Motor neuron (in vitro differentiated cells): ENCODE results near the gene RPL35. TPM values are rescaled to one million over a fixed set of nuclear protein-coding genes. Genes with fewer than 3 reads are reported as not detected.
A peak's percentile ranks its signal among the peaks of the same experiment; 100 is the strongest.

ENCODE experiments used
- ATAC-seq, 8 experiments: fragments of 200-7000 bp; cut with Tn5 transposase; replicated peaks in 6 of 8; 2 replicates each; pipeline ENCODE4 v1.8.0; 2021; ENCODE audit warnings: mild to moderate bottlenecking in 8 of 8, moderate library complexity in 8 of 8
- H3K27ac ChIP-seq, 2 donors: fragments of 250-450 bp; sonication (Bioruptor Pico); 2 replicates each; pipeline ENCODE4 v1.9.0; 2021; ENCODE audit warnings: antibody characterized with exemption in 2 of 2, mild to moderate bottlenecking in 2 of 2, moderate library complexity in 1 of 2
- H3K4me1 ChIP-seq, 2 donors: fragments of 250-450 bp; sonication (Bioruptor Pico); replicated peaks in 1 of 2; 2 replicates each; pipeline ENCODE4 v1.6.1; 2021; ENCODE audit warnings: antibody characterized with exemption in 2 of 2, mild to moderate bottlenecking in 2 of 2, moderate library complexity in 1 of 2
- H3K4me3 ChIP-seq, 5 donors: fragments of 250-450 bp; sonication (Bioruptor Pico); 2 replicates each; pipeline ENCODE4 v1.9.0; 2021; ENCODE audit warnings: antibody characterized with exemption in 5 of 5, mild to moderate bottlenecking in 5 of 5, moderate library complexity in 4 of 5
- WGBS, 10 experiments: fragments of 450-650 bp; shearing (Covaris generic); methylation state at CpG; one replicate each; pipeline ENCODE4 v1.0.0; 2022; 5-methylcytosine and 5-hydroxymethylcytosine counted together
- in situ Hi-C, 9 experiments: fragments of 400-800 bp; cut with MboI; loops; one replicate each; pipeline ENCODE4 v1.15.0; 2021; ENCODE audit warnings: low sequenced_read_pairs in 9 of 9, low pct_unique_long_range_greater_than_20kb in 2 of 9; ENCODE audit not compliant: unreplicated experiment in 9 of 9
- total RNA-seq, 8 experiments: library from RNA; unstranded; fragments of 300-600 nt; gene quantifications; 2 replicates each; pipeline versions ENCODE4 v1.2.3 to v1.2.4, GENCODE V29; 2022

RPL35 gene
- total RNA-seq = 1,000 to 10,000 TPM; 2,145 to 3,545 (median 3,108) TPM

- WGBS, 10 experiments = 0 to 9% (median 0%) methylated on average over 2 to 15 of the region's 92 CpGs; no CpG with 5 or more reads in 6 of the 10 experiments
- peak; percentile 86 to 97 (median 95) for ATAC-seq
- in situ Hi-C loops = loop anchor here in 1 of 9 experiments (25.0 kb wide), 1 partner anchor 99 kb away; the partner anchor contains the start of gene NR6A1
These were observed at the start of gene RPL35, which contains the start of gene ARPC5L for GRCh38 chr9:124861342-124862229. RPL35 (minus strand) TSS chr9:124861957; CDS start chr9:124861912, 45 bp downstream. ARPC5L (plus strand) TSS chr9:124862130; CDS start chr9:124869291, 7,161 bp downstream.

GRCh38 chr9:124908098-124908497, 46.3 kb upstream of the RPL35 start:
- in situ Hi-C loops = loop anchor here in 1 of 9 experiments (25.0 kb wide), 1 partner anchor 454 kb away; no protein-coding TSS in a partner anchor
- peaks cover 0 to 5% of the 10 kb centered on the region in 2 donors for H3K4me1 ChIP-seq

More at GRCh38 chr9:124861342-124862229, at the start of gene RPL35, which contains the start of gene ARPC5L:
- Histone ChIP-seq H3K27ac (peak within 1 kb of the TSS; percentile 83 to 93), H3K4me3 (peak within 1 kb of the TSS; percentile 74 to 93 (median 85)), H3K4me1 (peaks cover 9 to 15% of the 10 kb centered on the region in 2 donors)

GRCh38 chr9:124906966-124907365, 45.2 kb upstream of the RPL35 start:
- 80 to 100% (median 91%) methylated on average over 1 of the region's 1 CpG for WGBS, 10 experiments
- no peak overlapping the region for H3K27ac ChIP-seq
- H3K4me1 ChIP-seq = peaks cover 0 to 5% of the 10 kb centered on the region in 2 donors
- H3K4me3 ChIP-seq = no peak overlapping the region
- in situ Hi-C loops = loop anchor here in 1 of 9 experiments (25.0 kb wide), 1 partner anchor 455 kb away; no protein-coding TSS in a partner anchor
- ATAC-seq = no peak

More at GRCh38 chr9:124908098-124908497, 46.3 kb upstream of the RPL35 start:
- WGBS, 10 experiments = 69 to 100% (median 77%) methylated on average over 1 to 2 of the region's 2 CpGs; no CpG with 5 or more reads in 4 of the 10 experiments
- H3K27ac ChIP-seq = no peak overlapping the region
- ATAC-seq = no peak
- H3K4me3 ChIP-seq = no peak overlapping the region

- in situ Hi-C loops = loop anchor here in 1 of 9 experiments (25.0 kb wide), 1 partner anchor 462 kb away; no protein-coding TSS in a partner anchor
- no peak overlapping the region for H3K27ac ChIP-seq
- WGBS, 10 experiments = 93 to 100% (median 96%) methylated on average over 1 to 7 of the region's 9 CpGs; no CpG with 5 or more reads in 5 of the 10 experiments
- H3K4me3 ChIP-seq = no peak overlapping the region
- no peaks in the 10 kb centered on the region for H3K4me1 ChIP-seq
- ATAC-seq = no peak
These were observed 38.1 kb upstream of the RPL35 start for GRCh38 chr9:124899845-124900244.

- ATAC-seq = no peak
- in situ Hi-C loops = no loop called here
- Histone ChIP-seq H3K27ac (no peak overlapping the region), H3K4me1 (no peaks in the 10 kb centered on the region), H3K4me3 (no peak overlapping the region)
- WGBS, 10 experiments = 38 to 100% (median 86%) methylated on average over 1 to 5 of the region's 6 CpGs
These were observed 36.1 kb upstream of the RPL35 start for GRCh38 chr9:124897570-124898460.

GRCh38 chr9:124894741-124895170, 33.0 kb upstream of the RPL35 start:
- H3K4me3 ChIP-seq = no peak overlapping the region
- in situ Hi-C loops = no loop called here
- peak in 4 of 8 experiments; percentile 58 to 90 (median 77) for ATAC-seq

GRCh38 chr9:124894035-124894740, 32.4 kb upstream of the RPL35 start:
- H3K27ac ChIP-seq = no peak overlapping the region
- H3K4me1 ChIP-seq = no peaks in the 10 kb centered on the region
- in situ Hi-C loops = no loop called here
- peak in 1 of 8 experiments; percentile 14 for ATAC-seq
- no peak overlapping the region for H3K4me3 ChIP-seq
- WGBS, 10 experiments = 67 to 100% (median 93%) methylated on average over 1 to 6 of the region's 9 CpGs

More at GRCh38 chr9:124894741-124895170, 33.0 kb upstream of the RPL35 start:
- no peaks in the 10 kb centered on the region for H3K4me1 ChIP-seq
- H3K27ac ChIP-seq = no peak overlapping the region

- in situ Hi-C loops = no loop called here
- H3K4me3 ChIP-seq = no peak overlapping the region
- no peak for ATAC-seq
- H3K4me1 ChIP-seq = no peaks in the 10 kb centered on the region
- no peak overlapping the region for H3K27ac ChIP-seq
- 80 to 100% (median 98%) methylated on average over 1 to 7 of the region's 7 CpGs; no CpG with 5 or more reads in 4 of the 10 experiments for WGBS, 10 experiments
These were observed 28.4 kb upstream of the RPL35 start for GRCh38 chr9:124890179-124890578.

- no CpG with 5 or more reads among the region's 13 CpGs for WGBS, 10 experiments
- Histone ChIP-seq H3K4me1 (no peaks in the 10 kb centered on the region), H3K27ac (no peak overlapping the region), H3K4me3 (no peak overlapping the region)
- no peak for ATAC-seq
- in situ Hi-C loops = no loop called here
These were observed 27.2 kb upstream of the RPL35 start for GRCh38 chr9:124889006-124889405.

- Histone ChIP-seq H3K4me1 (no peaks in the 10 kb centered on the region), H3K27ac (no peak overlapping the region), H3K4me3 (no peak overlapping the region)
- in situ Hi-C loops = no loop called here
- ATAC-seq = no peak
- WGBS, 10 experiments = 83 to 100% (median 100%) methylated on average over 1 to 5 of the region's 5 CpGs; no CpG with 5 or more reads in 2 of the 10 experiments
These were observed 26.1 kb upstream of the RPL35 start for GRCh38 chr9:124887832-124888231.

GRCh38 chr9:124886866-124887492, 25.2 kb upstream of the RPL35 start:
- ATAC-seq = no peak
- Histone ChIP-seq H3K27ac (no peak overlapping the region), H3K4me1 (no peaks in the 10 kb centered on the region), H3K4me3 (no peak overlapping the region)
- in situ Hi-C loops = no loop called here
- WGBS, 10 experiments = 51 to 100% (median 72%) methylated on average over 1 to 7 of the region's 17 CpGs; no CpG with 5 or more reads in 4 of the 10 experiments

GRCh38 chr9:124886461-124886860, 24.7 kb upstream of the RPL35 start:
- WGBS, 10 experiments = 60 to 100% (median 100%) methylated on average over 1 to 4 of the region's 10 CpGs; no CpG with 5 or more reads in 5 of the 10 experiments
- no peaks in the 10 kb centered on the region for H3K4me1 ChIP-seq
- no peak for ATAC-seq
- no peak overlapping the region for H3K4me3 ChIP-seq
- in situ Hi-C loops = no loop called here
- no peak overlapping the region for H3K27ac ChIP-seq
